Esophagus muscularis mucosa (tissue), 4 donors: ENCODE measurements around the gene ASTN2. TPM values are rescaled to one million over a fixed set of nuclear protein-coding genes. Genes with fewer than 3 reads are reported as not detected.

Source experiments
- DNase-seq: peaks from one replicate; pipeline ENCODE4 v3.0.0-alpha.2; 2017; ENCODE audit errors: extremely low spot score
- H3K27ac ChIP-seq, 4 donors: fragments of 200-600 bp; sonication (generic); replicated peaks in 1 of 4; 1 replicate in 3 of 4; 2 replicates in 1 of 4; pipeline ENCODE4 v1.5.1; 2016 to 2019; ENCODE audit warnings: mild to moderate bottlenecking in 1 of 4
- H3K27me3 ChIP-seq, 4 donors: fragments of 200-600 bp; sonication (generic); one replicate each; pipeline versions ENCODE4 v1.5.1 to v1.6.0; 2016 to 2019
- H3K36me3 ChIP-seq, 4 donors: fragments of 200-600 bp; sonication (generic); one replicate each; pipeline ENCODE4 v1.5.1; 2016 to 2019
- H3K4me1 ChIP-seq, 4 donors: fragments of 200-600 bp; sonication (generic); one replicate each; pipeline ENCODE4 v1.5.1; 2016 to 2019
- H3K4me3 ChIP-seq, 4 donors: fragments of 200-600 bp; sonication (generic); 1 replicate in 2 of 4; 2 replicates in 2 of 4; pipeline ENCODE4 v1.5.1; 2016 to 2019; ENCODE audit warnings: mild to moderate bottlenecking in 4 of 4, moderate library complexity in 1 of 4
- H3K9me3 ChIP-seq, 4 donors: fragments of 200-600 bp; sonication (generic); 1 replicate in 3 of 4; 2 replicates in 1 of 4; pipeline ENCODE4 v1.5.1; 2016 to 2019
- EP300 ChIP-seq: sonication (generic); formaldehyde crosslinking; IDR thresholded peaks from one replicate; pipeline ENCODE4 v1.6.1; 2017; ENCODE audit warnings: antibody characterized with exemption
- POLR2A ChIP-seq: fragments of 450-650 bp; IDR thresholded peaks from one replicate; pipeline ENCODE4 v1.6.1; 2017; ENCODE audit warnings: antibody characterized with exemption, moderate library complexity, mild to moderate bottlenecking, low read depth
- POLR2AphosphoS5 ChIP-seq, 2 donors: sonication (generic); formaldehyde crosslinking; IDR thresholded peaks; one replicate each; pipeline ENCODE4 v1.6.1; 2017; ENCODE audit warnings: antibody characterized with exemption in 2 of 2
- WGBS: methylation state at CpG from one replicate; pipeline ENCODE4 v1.1.5; 2018; 5-methylcytosine and 5-hydroxymethylcytosine counted together
- intact Hi-C: fragments of 100-400 bp; cut with DNase I; formaldehyde crosslinking; loops from one replicate; pipeline ENCODE4 v1.15.1; 2023
- total RNA-seq, 4 donors: library from RNA; depleted of rRNA; stranded (reverse); fragments of >200 nt; gene quantifications; one replicate each; pipeline versions ENCODE4 v1.1.0 to v1.2.1, GENCODE V29; 2016
- TF ChIP-seq, protein P1 (sequence below), 3 experiments: fragments of 200-600 bp in 2 of 3; fragments of 450-650 bp in 1 of 3; sonication (generic) in 2 of 3; IDR thresholded peaks; one replicate each; pipeline ENCODE4 v1.5.1; 2017 to 2019; ENCODE audit warnings: antibody characterized with exemption in 3 of 3, mild to moderate bottlenecking in 2 of 3, moderate library complexity in 1 of 3

Gene ASTN2
- total RNA-seq, 4 donors from 2014 or later = 4.2 to 6.9 (median 5.5) TPM

DNA sequence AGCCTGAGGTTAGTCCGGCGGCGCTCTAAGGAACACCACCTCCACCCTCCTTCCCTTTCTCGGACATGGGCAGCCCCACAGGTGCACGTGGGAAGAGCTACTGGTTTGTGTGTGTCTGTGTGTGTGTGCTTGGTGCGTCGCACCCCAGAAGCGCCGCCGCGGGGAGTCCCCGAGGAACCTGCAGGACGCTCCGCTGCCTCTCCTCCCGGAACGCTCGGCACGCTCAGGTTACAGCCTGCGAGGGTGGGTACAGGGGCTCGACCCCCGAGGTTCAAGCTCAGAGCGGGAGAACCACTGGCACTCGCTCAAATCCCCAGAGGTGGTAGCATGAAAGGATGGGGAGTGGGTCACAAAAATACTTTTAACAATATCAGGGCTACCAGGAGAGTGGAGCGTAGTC, 2.0 kb downstream of the ASTN2 start:
- Histone ChIP-seq H3K4me1 (peaks cover 17 to 31% (median 31%) of the 10 kb centered on the region in 4 donors), H3K4me3 (peak overlapping the region in 3 of 4 donors; percentile 52 to 64 (median 56)), H3K27me3 (peaks cover 0 to 60% (median 30%) of the 10 kb centered on the region in 4 donors), H3K9me3 (no peaks in the 10 kb centered on the region), H3K27ac (no peak overlapping the region), H3K36me3 (no peaks in the 10 kb centered on the region)
- intact Hi-C loops = no loop called here
- TF ChIP-seq POLR2AphosphoS5 (IDR thresholded peaks at IDR 0.05) (no peak), POLR2A (no peak), EP300 (no peak)
- TF ChIP-seq, protein P1, sequence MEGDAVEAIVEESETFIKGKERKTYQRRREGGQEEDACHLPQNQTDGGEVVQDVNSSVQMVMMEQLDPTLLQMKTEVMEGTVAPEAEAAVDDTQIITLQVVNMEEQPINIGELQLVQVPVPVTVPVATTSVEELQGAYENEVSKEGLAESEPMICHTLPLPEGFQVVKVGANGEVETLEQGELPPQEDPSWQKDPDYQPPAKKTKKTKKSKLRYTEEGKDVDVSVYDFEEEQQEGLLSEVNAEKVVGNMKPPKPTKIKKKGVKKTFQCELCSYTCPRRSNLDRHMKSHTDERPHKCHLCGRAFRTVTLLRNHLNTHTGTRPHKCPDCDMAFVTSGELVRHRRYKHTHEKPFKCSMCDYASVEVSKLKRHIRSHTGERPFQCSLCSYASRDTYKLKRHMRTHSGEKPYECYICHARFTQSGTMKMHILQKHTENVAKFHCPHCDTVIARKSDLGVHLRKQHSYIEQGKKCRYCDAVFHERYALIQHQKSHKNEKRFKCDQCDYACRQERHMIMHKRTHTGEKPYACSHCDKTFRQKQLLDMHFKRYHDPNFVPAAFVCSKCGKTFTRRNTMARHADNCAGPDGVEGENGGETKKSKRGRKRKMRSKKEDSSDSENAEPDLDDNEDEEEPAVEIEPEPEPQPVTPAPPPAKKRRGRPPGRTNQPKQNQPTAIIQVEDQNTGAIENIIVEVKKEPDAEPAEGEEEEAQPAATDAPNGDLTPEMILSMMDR (IDR thresholded peaks at IDR 0.05) = no peak
- no peak for DNase-seq
- 22% methylated on average over 9 of the region's 24 CpGs for WGBS

DNA sequence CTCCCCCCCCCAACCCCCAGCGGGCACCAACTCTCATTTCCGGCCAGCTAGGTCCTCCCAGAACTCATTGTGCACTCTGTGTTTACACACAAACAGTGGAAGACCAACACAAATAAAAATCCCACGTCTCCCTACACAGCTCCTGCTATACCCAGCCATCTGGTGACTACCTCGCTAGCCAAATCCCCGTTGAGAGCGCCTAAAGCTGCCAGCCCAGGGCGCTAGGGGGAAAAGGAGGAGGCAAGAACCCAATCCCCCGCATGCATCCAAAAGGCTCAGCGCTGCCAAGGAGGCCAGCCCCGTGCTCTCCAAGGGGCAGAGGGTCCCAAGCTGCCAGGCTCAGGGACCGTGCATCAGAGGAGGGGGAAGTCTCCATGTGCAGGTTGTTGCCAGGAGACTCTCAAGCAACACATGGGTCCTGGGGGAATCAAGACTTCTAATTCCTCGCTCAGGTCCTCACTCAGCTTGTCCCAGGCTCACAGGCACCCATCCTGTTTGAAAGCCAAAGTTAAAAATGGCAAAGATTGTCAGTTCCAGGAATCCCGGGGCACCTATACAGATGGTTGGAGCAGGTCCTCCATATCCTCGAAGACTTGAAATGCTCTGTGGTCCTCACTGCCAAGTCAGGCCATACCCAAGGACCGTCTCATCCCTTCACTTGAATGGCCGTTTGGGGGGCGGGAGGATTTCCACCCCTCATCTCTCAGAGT, 2.7 kb downstream of the ASTN2 start:
- TF ChIP-seq POLR2A = no peak
- TF ChIP-seq, protein P1 (IDR thresholded peaks at IDR 0.05) = no peak
- TF ChIP-seq POLR2AphosphoS5 (IDR thresholded peaks at IDR 0.05) = no peak
- no peak for TF ChIP-seq EP300
- intact Hi-C loops = no loop called here
- no peaks in the 10 kb centered on the region for H3K36me3 ChIP-seq
- no peak overlapping the region for H3K4me3 ChIP-seq
- H3K27me3 ChIP-seq = peaks cover 0 to 57% (median 29%) of the 10 kb centered on the region in 4 donors
- H3K27ac ChIP-seq = no peak overlapping the region
- 46% methylated on average over 11 of the region's 17 CpGs for WGBS
- no peaks in the 10 kb centered on the region for H3K9me3 ChIP-seq
- no peak for DNase-seq
- H3K4me1 ChIP-seq = peaks cover 17 to 31% (median 31%) of the 10 kb centered on the region in 4 donors

DNA sequence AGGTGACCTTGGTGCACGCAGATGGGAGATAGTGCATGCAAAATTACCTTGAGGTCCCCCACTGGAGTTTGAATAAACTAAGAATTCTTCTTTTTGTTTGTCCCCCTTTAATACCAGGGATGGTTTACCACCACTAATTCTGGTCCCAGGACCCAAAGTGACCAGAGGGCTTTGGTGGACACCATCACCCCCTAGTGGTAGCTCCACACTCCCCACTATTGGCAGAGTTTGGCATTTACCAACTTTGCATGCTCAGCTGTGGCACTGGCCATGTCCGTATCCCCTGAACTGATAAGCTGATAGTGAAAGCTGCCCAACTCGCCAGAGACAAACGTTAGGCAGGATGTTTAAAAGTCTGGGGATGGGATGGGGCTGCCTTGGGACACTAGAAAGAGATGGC, 3.3 kb downstream of the ASTN2 start:
- WGBS = 27% methylated on average over 3 of the region's 4 CpGs
- DNase-seq = no peak
- intact Hi-C loops = no loop called here
- Histone ChIP-seq H3K27me3 (peaks cover 0 to 51% (median 25%) of the 10 kb centered on the region in 4 donors), H3K27ac (no peak overlapping the region), H3K9me3 (no peaks in the 10 kb centered on the region), H3K4me1 (peaks cover 17 to 31% (median 31%) of the 10 kb centered on the region in 4 donors), H3K36me3 (no peaks in the 10 kb centered on the region), H3K4me3 (no peak overlapping the region)
- TF ChIP-seq POLR2A (no peak), POLR2AphosphoS5 (IDR thresholded peaks at IDR 0.05) (no peak), EP300 (no peak)
- TF ChIP-seq, protein P1 (IDR thresholded peaks at IDR 0.05) = peak; percentile 10 to 48 (median 29)

DNA sequence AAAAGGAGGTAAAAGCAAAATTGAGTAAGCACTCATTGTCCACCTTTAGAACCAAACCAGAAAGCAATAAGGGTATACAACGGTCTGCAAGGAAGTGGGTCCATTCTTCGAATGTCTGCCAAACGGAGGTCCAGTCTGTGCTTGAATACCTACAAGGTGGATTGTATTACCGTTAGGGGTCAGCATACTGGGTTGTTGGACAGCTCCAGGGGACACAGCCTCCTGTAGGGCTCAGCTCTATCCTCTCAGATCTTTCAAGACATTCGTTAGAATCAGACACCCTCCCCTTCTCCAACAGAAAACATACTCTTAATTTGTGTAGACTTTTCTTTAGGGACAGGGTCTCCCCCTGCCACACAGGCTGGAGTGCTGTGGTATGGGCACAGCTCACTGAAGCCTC, 5.5 kb downstream of the ASTN2 start:
- no peak overlapping the region for H3K4me3 ChIP-seq
- H3K4me1 ChIP-seq = peaks cover 11 to 20% (median 16%) of the 10 kb centered on the region in 4 donors
- H3K9me3 ChIP-seq = no peaks in the 10 kb centered on the region
- intact Hi-C loops = no loop called here
- no peaks in the 10 kb centered on the region for H3K36me3 ChIP-seq
- peaks cover 0 to 30% (median 17%) of the 10 kb centered on the region in 4 donors for H3K27me3 ChIP-seq
- no peak for DNase-seq
- 63% methylated on average over 5 of the region's 5 CpGs for WGBS
- no peak overlapping the region for H3K27ac ChIP-seq
- no peak for TF ChIP-seq POLR2A
- TF ChIP-seq, protein P1 (IDR thresholded peaks at IDR 0.05) = no peak
- TF ChIP-seq POLR2AphosphoS5 (IDR thresholded peaks at IDR 0.05) = no peak
- TF ChIP-seq EP300 = no peak
